HG03457 (cell line): ENCODE results near the gene DSC1.

ENCODE experiments used
- ATAC-seq: cut with Tn5 transposase; IDR thresholded peaks from one replicate; pipeline ENCODE4 v1.9.1; 2021; ENCODE audit warnings: moderate number of reproducible peaks; ENCODE audit not compliant: unreplicated experiment

The DSC1 gene

DNA sequence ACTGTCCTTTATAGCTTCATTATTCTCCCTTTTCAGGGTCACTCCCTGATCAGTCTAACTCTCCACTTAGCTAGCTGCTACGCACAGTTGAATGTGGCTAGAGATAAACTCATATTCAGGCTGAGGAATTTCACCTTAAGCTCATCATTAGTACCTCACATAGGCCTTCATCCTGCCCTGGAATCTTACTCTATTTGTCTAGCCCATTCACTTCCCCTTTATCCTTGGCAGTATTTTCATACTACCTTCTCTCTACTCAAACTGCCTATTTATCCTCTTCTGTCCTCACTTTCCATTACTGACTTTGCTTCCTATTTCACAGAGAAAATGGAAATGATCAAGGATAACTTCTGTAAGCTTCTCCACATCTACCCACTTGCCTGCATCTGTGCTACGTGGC, 49.9 kb downstream of the DSC1 start:
- no peak for ATAC-seq

DNA sequence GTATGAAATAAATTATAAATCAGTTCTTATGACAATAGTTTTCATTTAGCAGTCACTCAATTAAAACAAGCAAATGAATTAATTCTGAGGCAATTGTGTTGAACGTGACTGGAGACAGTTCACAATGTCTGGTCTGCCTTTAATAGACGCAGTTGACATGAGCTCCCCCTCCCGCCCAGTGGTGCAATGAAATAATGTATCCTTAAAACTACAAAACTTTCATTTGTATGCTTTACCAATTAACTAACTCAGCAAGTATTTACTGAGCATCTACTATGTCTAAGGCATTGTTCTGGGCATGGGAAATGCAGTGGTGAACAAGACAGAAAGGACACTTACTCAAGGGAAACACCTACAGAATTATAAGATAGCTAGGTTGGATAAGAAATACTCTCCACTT, 56.9 kb downstream of the DSC1 start:
- ATAC-seq: no peak

DNA sequence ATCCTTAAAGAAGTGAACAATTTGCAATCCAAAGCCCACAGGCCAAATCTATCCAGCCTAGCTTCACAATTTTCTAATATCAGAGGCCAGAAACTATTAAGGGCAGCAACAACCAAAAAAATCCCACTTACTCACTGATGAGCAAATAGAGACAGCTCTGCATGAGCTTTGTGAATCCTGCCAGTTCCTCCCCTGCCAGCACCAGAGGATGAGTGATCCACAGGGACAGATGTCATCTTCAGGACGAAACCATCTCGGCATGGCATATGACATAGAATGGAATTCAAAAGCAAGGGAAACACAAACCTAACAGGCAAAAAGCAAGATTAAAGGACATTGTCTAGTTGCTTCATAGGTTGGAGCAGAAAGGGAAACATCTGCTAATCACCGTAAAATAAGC, 58.2 kb downstream of the DSC1 start:
- ATAC-seq: no peak

DNA sequence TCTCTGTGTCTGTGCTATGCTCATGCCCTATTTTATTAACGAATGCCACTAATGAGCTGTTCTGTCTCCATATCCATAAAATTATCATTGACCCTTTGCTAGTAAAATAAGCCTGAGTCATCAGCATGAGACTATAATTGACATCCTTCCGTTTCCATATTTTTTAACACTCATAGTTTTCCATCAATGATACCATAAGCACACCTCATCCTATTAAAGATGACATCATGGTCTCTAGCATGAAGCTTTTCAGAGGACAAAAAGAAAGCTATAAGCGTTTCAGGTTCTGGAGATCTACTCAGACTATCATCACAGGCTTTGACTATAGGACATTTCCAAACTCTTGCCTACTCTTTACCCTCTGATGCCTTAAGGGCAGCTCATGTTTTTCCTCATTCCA, 59.2 kb downstream of the DSC1 start:
- no peak for ATAC-seq

DNA sequence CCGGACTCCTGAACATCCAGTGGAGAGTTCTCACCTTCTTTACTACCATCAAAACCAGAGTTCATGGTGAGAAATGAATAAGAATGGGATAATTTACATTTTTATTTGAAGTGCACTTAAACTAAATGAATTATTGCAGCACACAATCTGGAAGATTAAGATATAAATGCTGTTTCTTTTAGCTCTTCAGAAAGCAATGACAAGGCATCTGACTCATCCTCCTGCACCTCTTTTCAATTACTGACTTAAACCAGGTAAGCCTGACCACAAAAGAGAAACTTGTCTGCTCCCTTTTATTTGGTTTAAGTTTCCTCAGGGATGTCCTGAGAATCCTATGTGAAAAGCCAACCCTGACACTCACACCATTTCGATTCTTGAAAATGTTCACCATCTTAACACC, 59.7 kb downstream of the DSC1 start:
- ATAC-seq: no peak

DNA sequence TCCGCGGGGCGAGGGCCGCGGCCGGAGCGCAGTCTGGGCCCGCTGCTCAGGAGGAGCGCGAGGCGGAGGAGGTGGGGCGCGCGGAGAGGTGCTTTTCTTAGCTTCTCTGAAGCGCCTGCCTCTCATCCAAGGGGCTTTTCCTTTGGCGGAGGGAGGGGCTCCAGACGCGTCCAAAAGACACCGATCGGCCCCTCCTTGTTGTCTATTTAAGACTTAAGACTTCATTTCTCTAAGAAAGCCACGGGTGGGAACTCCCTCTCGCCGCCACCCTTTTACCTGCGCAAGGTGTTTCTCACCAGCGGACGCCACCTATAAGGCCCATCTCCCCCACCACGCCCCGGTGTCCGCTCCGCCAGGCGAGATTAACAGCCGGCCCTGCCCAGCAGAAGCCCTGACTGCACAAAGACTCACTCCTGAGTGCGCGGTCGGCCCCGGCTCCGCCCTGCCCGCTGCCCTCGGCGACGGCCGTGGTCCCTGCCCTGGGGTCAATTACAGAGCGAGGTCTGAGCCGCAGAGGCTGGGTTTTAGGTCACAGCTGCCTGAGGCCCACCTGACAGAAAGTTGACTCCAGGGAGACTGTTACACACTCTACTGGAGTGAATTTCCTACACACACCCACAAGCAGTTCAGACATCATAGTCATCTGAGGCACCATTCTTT, 60.5 kb downstream of the DSC1 start, which contains the start of gene DSC2:
TSS of gene DSC2 (minus strand) at position 397 of the 660 bp plus-strand sequence. CDS start 450 bp downstream, outside the sequence.
- ATAC-seq: no peak

DNA sequence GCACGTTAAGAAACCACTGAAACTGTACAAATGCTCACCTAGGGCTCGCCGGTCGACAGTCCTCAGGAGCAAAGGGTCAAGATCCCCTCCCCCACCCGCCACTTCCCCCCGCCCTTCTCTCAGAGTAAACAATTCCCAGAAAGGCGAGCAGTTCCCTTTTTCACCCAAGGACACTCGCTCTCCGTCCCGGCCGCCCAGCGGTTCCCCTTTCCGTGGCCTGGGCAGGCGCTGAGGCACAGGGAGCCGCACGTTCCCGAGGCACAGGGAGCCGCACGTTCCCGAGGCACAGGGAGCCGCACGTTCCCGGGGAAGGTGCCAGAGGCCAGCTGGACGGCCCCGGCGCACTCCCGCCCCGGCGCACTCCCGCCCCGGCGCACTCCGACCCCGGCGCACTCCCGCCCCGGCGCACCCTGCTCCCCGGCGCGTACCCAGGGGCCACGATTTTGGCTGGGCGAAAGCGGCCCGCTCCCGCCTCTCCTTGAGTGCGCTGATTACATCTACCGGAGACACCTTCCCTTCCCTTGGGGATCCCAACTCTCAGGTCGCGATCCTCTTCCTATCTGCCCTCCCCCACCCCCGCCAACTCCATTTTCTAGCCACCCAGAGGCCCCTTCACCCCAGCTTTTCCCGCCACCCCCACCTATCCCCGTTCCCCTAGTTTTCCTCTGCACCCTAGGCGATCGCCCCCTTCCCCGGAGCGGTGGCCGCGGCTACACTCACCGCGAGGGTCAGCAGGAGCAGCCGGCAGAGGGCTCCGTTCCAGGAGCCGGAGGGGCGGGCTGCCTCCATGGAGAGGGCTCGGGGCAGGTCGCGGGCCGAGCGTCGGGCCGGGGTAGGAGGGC, 61.3 kb downstream of the DSC1 start:
- no peak for ATAC-seq

DNA sequence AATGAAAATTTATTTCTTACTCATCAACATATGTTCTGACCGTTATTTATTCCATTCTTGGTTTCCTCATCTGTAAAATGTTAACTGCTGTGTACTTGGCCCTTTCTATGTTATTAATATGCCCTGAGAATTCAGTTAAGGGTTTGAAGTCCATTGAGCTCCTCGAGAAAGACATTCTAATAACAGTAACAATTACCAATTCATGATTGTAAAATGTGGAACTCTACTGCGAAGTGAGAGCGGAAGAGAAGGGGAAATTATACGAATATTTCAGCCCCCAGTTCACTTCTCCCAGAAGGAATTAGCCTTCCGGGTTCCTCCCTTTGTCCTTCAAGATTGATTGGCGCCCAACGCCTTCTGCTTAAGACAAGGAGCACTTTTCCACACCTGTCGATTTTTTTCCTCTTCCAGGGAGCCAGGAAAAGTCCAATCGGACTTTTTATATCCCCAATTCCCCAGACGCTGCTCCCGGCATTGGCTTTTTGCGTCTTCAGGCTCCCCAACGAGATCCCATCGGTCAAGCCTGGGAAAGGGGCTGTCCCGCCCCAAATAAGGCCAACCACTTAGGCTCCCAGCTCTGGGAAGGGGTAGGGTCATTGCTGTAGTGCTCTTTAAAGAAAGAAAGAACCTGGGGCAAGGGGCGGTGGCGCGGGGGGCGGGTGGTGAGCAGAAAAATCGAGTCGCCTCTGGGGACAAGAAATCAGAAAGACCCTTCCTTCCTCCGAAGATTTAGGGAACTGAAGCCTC, 62.0 kb downstream of the DSC1 start:
- ATAC-seq: no peak

DNA sequence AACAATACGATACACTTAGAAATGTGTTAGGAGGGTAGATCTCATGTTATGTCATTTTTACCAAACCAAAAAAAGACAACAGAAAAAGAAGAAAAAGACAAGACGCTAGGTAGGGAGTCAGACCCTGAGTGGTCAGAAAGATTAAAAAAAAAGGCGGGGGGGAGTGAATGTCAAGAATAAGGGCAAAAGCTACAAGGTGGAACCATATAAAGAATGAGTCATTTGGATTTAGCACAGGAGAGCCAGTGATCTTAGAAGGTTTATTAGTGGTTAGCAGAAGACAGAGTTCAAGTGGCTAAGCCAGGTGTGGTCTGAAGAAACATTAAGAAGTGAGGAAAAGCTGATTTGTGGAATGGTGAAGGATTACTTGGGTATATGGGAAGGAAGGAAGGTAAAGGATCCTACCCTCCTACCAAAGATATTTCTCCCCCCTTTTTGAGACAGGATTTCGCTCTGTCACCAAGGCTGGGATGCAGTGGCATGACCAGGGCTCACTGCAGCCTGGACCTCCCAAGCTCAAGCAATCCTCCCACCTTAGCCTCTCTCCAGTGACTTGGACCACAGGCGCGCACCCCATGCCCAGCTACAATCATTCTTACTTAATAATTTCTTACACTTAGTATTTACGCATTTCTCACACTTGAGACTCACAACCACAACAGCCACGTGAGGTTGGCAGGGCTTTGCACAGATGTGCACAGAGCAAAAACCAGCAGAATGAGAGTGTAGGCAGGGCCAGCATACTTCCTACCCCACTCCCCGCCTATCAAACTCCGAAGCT, 63.0 kb downstream of the DSC1 start:
- ATAC-seq: no peak

DNA sequence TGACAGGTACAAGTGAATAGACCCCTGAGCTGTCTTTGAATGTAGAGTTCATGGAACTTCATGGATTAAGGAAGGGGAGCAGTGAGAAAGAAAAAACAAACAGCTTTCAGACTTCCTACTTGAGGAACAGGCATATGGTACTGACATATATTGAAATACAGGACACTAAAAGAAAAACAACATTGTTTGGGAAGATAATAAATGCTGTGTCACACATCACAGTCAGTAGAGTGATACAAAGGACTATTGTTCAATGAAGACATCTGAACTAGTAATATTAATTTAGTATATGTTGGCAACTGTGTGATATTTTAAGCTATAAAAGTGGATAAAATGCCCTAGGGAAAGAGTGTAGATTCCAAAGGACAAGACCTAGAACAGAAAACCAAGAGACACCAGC, 63.8 kb downstream of the DSC1 start:
- no peak for ATAC-seq

DNA sequence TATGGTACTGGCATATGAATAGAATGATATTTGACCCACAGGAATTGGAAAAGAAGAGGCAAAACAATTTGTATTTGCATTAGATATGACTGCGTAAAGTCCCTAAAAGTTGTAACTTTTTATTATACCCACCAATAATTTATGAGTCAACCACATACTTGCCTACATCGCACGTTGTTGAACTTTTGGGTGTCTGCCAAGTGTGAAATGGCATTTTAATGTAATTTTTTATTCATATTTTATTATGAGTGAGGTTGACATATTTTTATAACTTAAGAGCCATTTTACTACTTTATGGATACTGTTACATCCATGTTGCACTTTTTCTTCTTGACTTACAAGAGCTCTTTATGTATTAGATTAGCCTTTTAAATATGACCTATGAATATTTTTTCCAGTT, 65.0 kb downstream of the DSC1 start:
- no peak for ATAC-seq

DNA sequence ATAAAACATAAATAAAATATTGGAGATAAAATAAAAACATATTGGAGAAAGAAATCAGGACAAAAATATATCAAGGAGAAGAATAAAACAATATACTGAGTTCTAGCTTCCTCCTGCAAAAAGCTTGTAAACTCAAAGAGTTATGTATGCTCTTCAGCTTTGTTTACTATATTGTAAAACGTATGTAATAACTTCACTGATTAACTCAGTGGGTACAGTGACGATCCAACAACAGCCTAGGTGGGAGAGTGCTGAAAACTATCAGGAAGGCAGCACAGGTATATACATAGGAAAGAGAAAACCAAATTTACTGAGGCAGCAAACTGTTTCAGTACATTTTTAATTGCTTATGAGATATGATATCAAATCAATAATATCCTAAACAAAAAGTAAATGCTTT, 68.8 kb downstream of the DSC1 start:
- ATAC-seq: no peak

DNA sequence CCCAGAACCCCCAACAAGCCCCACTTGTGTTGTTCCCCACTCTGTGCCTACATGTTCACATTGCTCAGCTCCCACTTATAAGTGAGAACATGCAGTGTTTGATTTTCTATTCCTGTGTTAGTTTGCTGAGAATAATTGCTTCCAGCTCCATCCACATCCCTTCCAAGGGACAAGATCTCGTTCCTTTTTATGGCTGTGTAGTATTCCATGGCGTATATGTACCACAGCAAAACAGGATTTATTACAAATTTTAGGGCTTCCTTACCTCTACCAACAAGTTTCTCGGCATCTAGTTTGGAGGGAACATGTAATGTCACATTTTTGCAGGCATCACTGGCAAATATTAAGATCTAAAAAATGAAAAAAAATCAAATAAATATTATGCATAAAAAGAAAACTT, 69.4 kb downstream of the DSC1 start:
- no peak for ATAC-seq

DNA sequence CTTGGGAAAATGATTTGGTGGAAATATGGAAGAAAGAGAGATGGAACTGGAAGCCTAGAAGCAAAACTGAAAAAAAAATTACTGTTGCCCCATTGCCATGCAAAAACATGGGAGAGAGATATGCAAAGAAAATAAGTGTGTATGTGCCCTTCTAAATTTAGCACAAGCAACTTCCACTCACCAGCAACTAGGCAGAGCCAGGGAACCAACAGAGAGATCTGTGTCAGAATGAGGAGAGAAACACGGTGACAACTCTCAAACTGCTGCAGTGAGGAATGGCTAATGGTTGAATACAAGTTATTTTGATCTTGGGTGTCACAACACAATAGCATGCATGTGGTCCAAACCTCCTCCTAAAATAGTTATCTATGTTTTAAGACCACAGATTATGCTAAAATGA, 71.3 kb downstream of the DSC1 start:
- no peak for ATAC-seq

DNA sequence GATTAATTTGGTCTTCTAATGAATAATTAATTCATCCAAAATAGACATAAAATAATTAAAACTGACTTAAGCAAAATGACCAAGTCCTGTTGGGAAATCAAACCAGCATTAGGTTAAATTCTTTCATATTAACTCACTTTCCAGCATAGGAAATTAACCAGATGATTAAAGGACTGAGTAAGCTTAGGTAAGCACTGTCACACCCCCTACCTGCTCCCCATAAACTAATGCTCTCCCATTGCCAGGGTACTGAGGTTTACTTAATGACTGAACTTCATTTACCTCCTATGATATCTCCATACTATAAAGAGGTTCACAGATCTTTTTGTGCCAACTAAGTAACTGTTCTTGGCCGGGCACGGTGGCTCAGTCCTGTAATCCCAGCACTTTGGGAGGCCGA, 74.1 kb downstream of the DSC1 start:
- ATAC-seq: no peak

DNA sequence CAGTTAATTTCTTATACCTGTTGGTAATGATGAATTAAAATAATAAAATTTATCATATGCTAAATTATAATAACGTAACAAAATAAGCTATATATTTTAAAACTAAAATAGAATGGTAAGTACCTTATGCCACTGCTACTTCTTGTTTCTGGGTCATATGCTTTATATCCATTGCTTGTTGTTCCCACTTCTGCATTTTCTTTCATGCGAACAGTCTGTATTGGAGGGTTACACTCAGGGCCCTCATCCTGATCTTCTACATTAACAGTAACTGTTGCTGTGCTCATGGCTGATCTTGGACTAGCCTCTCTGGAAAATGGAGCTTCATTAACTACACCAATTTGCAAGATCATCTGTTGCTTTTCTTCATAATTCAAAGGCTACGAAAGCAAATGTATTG, 82.7 kb downstream of the DSC1 start:
- no peak for ATAC-seq
